Neural progenitor cell (in vitro differentiated cells): ENCODE measurements around the gene ZNF516. TPM values are rescaled to one million over a fixed set of nuclear protein-coding genes. Genes with fewer than 3 reads are reported as not detected.
A peak's percentile ranks its signal among the peaks of the same experiment; 100 is the strongest.

Source experiments
- DNase-seq: peaks from one replicate; pipeline ENCODE4 v3.0.0-alpha.2; 2016; ENCODE audit warnings: low spot score
- H2AFZ ChIP-seq: fragments of 200-600 bp; sonication (generic); replicated peaks from 2 replicates; pipeline ENCODE4 v1.6.1; 2016; ENCODE audit warnings: antibody characterized with exemption
- H3F3A ChIP-seq: fragments of 200-600 bp; sonication (generic); 2 replicates; pipeline ENCODE4 v1.6.1; 2016; ENCODE audit warnings: antibody characterized with exemption, low read depth
- H3K27ac ChIP-seq: fragments of 200-600 bp; sonication (generic); 2 replicates; pipeline ENCODE4 v1.5.1; 2016; ENCODE audit warnings: mild to moderate bottlenecking
- H3K27me3 ChIP-seq: fragments of 200-600 bp; sonication (generic); 2 replicates; pipeline ENCODE4 v1.6.1; 2016; ENCODE audit warnings: mild to moderate bottlenecking, moderate library complexity
- H3K36me3 ChIP-seq: fragments of 200-600 bp; sonication (generic); 2 replicates; pipeline ENCODE4 v1.5.1; 2016
- H3K4me1 ChIP-seq: fragments of 200-600 bp; sonication (generic); 2 replicates; pipeline ENCODE4 v1.6.1; 2016; ENCODE audit warnings: mixed run types
- H3K4me2 ChIP-seq: fragments of 200-600 bp; sonication (generic); 2 replicates; pipeline ENCODE4 v1.6.1; 2016
- H3K4me3 ChIP-seq: fragments of 200-600 bp; sonication (generic); 2 replicates; pipeline ENCODE4 v1.5.1; 2016
- H3K79me2 ChIP-seq: fragments of 200-600 bp; sonication (generic); 2 replicates; pipeline ENCODE4 v1.6.1; 2016; ENCODE audit warnings: low read depth
- H3K9ac ChIP-seq: fragments of 200-600 bp; sonication (generic); 2 replicates; pipeline ENCODE4 v1.6.1; 2016
- H3K9me3 ChIP-seq: fragments of 200-600 bp; sonication (generic); 2 replicates; pipeline ENCODE4 v1.5.1; 2016; ENCODE audit warnings: low read depth
- H4K20me1 ChIP-seq: fragments of 200-600 bp; sonication (generic); 2 replicates; pipeline ENCODE4 v1.6.1; 2016; ENCODE audit warnings: low read depth
- H3K27ac Mint-ChIP-seq: 3 replicates; pipeline ENCODE4 v1.8.0; 2021; ENCODE audit warnings: mixed read lengths
- H3K27me3 Mint-ChIP-seq: 2 replicates; pipeline ENCODE4 v1.8.0; 2022; ENCODE audit warnings: low read depth, mild to moderate bottlenecking, inconsistent platforms, moderate library complexity, mixed read lengths; ENCODE audit not compliant: insufficient read depth
- H3K36me3 Mint-ChIP-seq: 3 replicates; pipeline ENCODE4 v1.8.0; 2021; ENCODE audit warnings: mixed read lengths
- H3K4me1 Mint-ChIP-seq: 3 replicates; pipeline ENCODE4 v1.8.0; 2021; ENCODE audit warnings: mixed read lengths
- H3K4me3 Mint-ChIP-seq: 3 replicates; pipeline ENCODE4 v1.8.0; 2021; ENCODE audit warnings: mild to moderate bottlenecking, moderate library complexity, mixed read lengths
- H3K9me3 Mint-ChIP-seq: 3 replicates; pipeline ENCODE4 v1.8.0; 2020; ENCODE audit warnings: mixed read lengths
- CTCF ChIP-seq: fragments of 200-600 bp; sonication (generic); IDR thresholded peaks from 2 replicates; pipeline ENCODE4 v1.5.1; 2017; ENCODE audit warnings: antibody characterized with exemption, mild to moderate bottlenecking
- EZH2 ChIP-seq: fragments of 200-600 bp; sonication (generic); IDR thresholded peaks from 2 replicates; pipeline ENCODE4 v1.6.1; 2017; ENCODE audit warnings: antibody characterized with exemption, mild to moderate bottlenecking, moderate library complexity
- EZH2phosphoT487 ChIP-seq: fragments of 200-600 bp; sonication (generic); IDR thresholded peaks from 2 replicates; pipeline ENCODE4 v1.6.1; 2017; ENCODE audit warnings: antibody characterized with exemption
- total RNA-seq: library from RNA; depleted of rRNA; stranded (reverse); fragments of >200 nt; gene quantifications from 2 replicates; pipeline ENCODE4 v1.2.3, GENCODE V29; 2015; ENCODE audit warnings: low replicate concordance

Gene ZNF516
- total RNA-seq, 1 donor from 2014 or later = 45.5 TPM

GRCh38 chr18:76449111-76449453 lies 46.0 kb downstream of the ZNF516 start:
- Histone ChIP-seq H3K36me3 (no peaks in the 10 kb centered on the region), H3K27ac (no peak overlapping the region), H3K79me2 (peaks cover 100% of the 10 kb centered on the region), H3K9me3 (no peaks in the 10 kb centered on the region), H3K4me1 (peaks cover 72% of the 10 kb centered on the region), H3F3A (peaks cover 37% of the 10 kb centered on the region), H3K4me3 (no peak overlapping the region), H3K9ac (no peak overlapping the region), H2AFZ (no peak overlapping the region), H3K27me3 (no peaks in the 10 kb centered on the region), H4K20me1 (peaks cover 100% of the 10 kb centered on the region), H3K4me2 (peak overlapping the region; percentile 83)
- no peak for DNase-seq
- Mint-ChIP-seq H3K27ac (no peak overlapping the region), H3K36me3 (peaks cover 3% of the 10 kb centered on the region), H3K9me3 (no peaks in the 10 kb centered on the region), H3K4me3 (no peak overlapping the region), H3K4me1 (peaks cover 86% of the 10 kb centered on the region), H3K27me3 (peaks cover 10% of the 10 kb centered on the region)
- TF ChIP-seq EZH2phosphoT487 = no peak
- TF ChIP-seq EZH2 = no peak
- TF ChIP-seq CTCF = no peak

GRCh38 chr18:76448256-76449110 lies 46.6 kb downstream of the ZNF516 start:
- H3K79me2 ChIP-seq = peaks cover 100% of the 10 kb centered on the region
- H3K27me3 ChIP-seq = no peaks in the 10 kb centered on the region
- TF ChIP-seq EZH2 (no peak), EZH2phosphoT487 (no peak), CTCF (no peak)
- no peak overlapping the region for H3K4me2 ChIP-seq
- no peak overlapping the region for H3K9ac ChIP-seq
- Mint-ChIP-seq H3K36me3 (peaks cover 3% of the 10 kb centered on the region), H3K27ac (peak overlapping the region; percentile 25), H3K4me3 (peak overlapping the region; percentile 14), H3K4me1 (peaks cover 82% of the 10 kb centered on the region), H3K27me3 (peaks cover 10% of the 10 kb centered on the region), H3K9me3 (no peaks in the 10 kb centered on the region)
- H3K36me3 ChIP-seq = no peaks in the 10 kb centered on the region
- H4K20me1 ChIP-seq = peaks cover 100% of the 10 kb centered on the region
- H2AFZ ChIP-seq = no peak overlapping the region
- no peaks in the 10 kb centered on the region for H3K9me3 ChIP-seq
- no peak overlapping the region for H3K27ac ChIP-seq
- no peak for DNase-seq
- H3K4me1 ChIP-seq = peaks cover 66% of the 10 kb centered on the region
- H3F3A ChIP-seq = peaks cover 31% of the 10 kb centered on the region
- no peak overlapping the region for H3K4me3 ChIP-seq

GRCh38 chr18:76447258-76447890 lies 47.7 kb downstream of the ZNF516 start:
- TF ChIP-seq CTCF (no peak), EZH2phosphoT487 (no peak), EZH2 (no peak)
- peaks cover 55% of the 10 kb centered on the region for H3K4me1 ChIP-seq
- peaks cover 100% of the 10 kb centered on the region for H4K20me1 ChIP-seq

More at GRCh38 chr18:76447258-76447890, 47.7 kb downstream of the ZNF516 start:
- H3K27ac Mint-ChIP-seq = no peak overlapping the region
- Histone ChIP-seq H3K9ac (no peak overlapping the region), H3K27ac (no peak overlapping the region), H3F3A (peaks cover 21% of the 10 kb centered on the region), H3K79me2 (peaks cover 98% of the 10 kb centered on the region), H2AFZ (no peak overlapping the region), H3K27me3 (no peaks in the 10 kb centered on the region), H3K36me3 (no peaks in the 10 kb centered on the region), H3K4me2 (no peak overlapping the region), H3K9me3 (no peaks in the 10 kb centered on the region), H3K4me3 (no peak overlapping the region)
- no peak for DNase-seq
- H3K36me3 Mint-ChIP-seq = peaks cover 7% of the 10 kb centered on the region
- no peaks in the 10 kb centered on the region for H3K9me3 Mint-ChIP-seq
- H3K27me3 Mint-ChIP-seq = peaks cover 10% of the 10 kb centered on the region
- peaks cover 72% of the 10 kb centered on the region for H3K4me1 Mint-ChIP-seq
- no peak overlapping the region for H3K4me3 Mint-ChIP-seq
